CD4-positive, alpha-beta T cell treated with Interleukin-2 at 100 ng/mL for 4 hours (primary cell): ENCODE data around the gene PDAP1.
"Not testable (repeated sequence)": the region's sequence is repeated elsewhere in the genome, so short reads cannot be mapped to it uniquely, and the experiment has no call there.

Experiments
- DNase-seq: peaks from one replicate; pipeline ENCODE4 v3.0.0-alpha.2; 2020; ENCODE audit warnings: low spot score

PDAP1 gene

GRCh38 chr7:99350641-99351040 lies 57.8 kb downstream of the PDAP1 start:
- DNase-seq, result not testable (repeated sequence)
